ENCODE results near the gene WDR48.

WDR48 gene

GRCh38 chr3:39105687-39106063 is 53.9 kb downstream of the WDR48 start:
- TF ChIP-seq, protein P1, sequence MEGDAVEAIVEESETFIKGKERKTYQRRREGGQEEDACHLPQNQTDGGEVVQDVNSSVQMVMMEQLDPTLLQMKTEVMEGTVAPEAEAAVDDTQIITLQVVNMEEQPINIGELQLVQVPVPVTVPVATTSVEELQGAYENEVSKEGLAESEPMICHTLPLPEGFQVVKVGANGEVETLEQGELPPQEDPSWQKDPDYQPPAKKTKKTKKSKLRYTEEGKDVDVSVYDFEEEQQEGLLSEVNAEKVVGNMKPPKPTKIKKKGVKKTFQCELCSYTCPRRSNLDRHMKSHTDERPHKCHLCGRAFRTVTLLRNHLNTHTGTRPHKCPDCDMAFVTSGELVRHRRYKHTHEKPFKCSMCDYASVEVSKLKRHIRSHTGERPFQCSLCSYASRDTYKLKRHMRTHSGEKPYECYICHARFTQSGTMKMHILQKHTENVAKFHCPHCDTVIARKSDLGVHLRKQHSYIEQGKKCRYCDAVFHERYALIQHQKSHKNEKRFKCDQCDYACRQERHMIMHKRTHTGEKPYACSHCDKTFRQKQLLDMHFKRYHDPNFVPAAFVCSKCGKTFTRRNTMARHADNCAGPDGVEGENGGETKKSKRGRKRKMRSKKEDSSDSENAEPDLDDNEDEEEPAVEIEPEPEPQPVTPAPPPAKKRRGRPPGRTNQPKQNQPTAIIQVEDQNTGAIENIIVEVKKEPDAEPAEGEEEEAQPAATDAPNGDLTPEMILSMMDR (IDR thresholded peaks at IDR 0.05) = no peak
- peak overlapping the region in 1 of 2 donors; percentile 96 for H3K27ac ChIP-seq
- no peak for DNase-seq (ENCODE audit: low spot score)
- peak overlapping the region; percentile 85 for H3K4me3 ChIP-seq

DNA sequence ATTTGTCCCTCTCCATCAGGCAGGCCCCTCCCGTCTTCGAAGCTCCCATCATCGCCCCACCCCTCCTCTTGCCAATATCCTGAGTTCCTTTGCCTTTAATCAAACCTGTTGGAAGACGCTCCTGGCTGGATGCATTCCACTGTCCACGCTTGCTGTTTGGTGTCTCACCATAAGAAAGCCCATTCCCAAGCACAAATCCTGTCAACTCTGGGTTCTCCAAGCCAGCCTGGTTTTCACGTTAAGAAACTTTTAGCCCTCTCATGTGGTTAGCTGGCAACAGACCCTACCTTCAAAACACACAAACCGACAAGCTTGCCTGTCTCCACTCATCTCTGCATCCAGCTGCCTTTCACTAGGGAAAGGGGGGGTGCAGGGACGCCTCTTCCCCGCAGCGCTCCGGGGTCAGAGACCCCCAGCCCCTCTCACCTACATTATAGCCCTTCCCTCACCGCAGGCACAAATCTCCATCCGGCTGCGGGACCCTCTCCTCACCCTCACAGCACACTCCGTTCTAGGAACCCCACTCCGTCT is 54.5 kb downstream of the WDR48 start:
- TF ChIP-seq, protein P1 (IDR thresholded peaks at IDR 0.05) = no peak
- no peak for DNase-seq (ENCODE audit: low spot score)
- H3K27ac ChIP-seq = peak overlapping the region; percentile 96 to 98
- H3K4me3 ChIP-seq = peak overlapping the region; percentile 85

DNA sequence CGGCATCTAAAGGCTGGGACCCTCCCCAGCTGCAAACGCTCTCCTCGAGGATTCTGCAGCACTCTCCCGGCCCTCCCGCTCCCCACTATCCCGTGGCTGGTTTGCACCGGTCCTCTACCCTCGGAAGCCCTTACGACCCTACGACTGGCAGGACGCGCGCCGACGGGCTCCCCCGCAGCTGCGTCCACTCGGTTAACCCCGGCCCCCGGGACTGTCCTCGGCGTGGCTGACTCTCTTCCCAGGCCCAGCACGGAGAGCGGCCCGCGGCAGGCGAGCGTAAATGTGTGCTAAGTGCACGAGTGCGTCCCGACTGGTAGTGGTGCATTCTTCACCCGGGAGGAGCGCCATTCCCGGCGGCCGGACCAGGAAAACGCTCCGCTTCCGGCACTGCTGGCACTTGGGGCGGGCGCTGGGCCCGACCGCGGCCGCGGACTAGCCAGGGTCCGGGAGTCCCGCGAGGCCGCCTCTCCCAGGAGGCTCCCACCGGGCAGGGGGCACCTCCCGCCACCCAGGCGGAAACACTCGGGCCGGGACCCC is 55.1 kb downstream of the WDR48 start:
- DNase-seq (ENCODE audit: low spot score) = no peak
- H3K4me3 ChIP-seq = peak overlapping the region; percentile 85
- H3K27ac ChIP-seq = peak overlapping the region; percentile 96 to 98
- TF ChIP-seq, protein P1 (IDR thresholded peaks at IDR 0.05) = no peak

- peak within 1 kb of the TSS; percentile 85 for H3K4me3 ChIP-seq
- TF ChIP-seq, protein P1 (IDR thresholded peaks at IDR 0.05) = no peak
- peak within 1 kb of the TSS; percentile 96 to 98 for H3K27ac ChIP-seq
- peak; percentile 93 for DNase-seq (ENCODE audit: low spot score)
These were observed 55.8 kb downstream of the WDR48 start, which contains the start of the genes GORASP1 and TTC21A for GRCh38 chr3:39107388-39108199. Gene GORASP1, minus strand, starts transcription at chr3:39107627. Its CDS starts 86 bp downstream, at chr3:39107541. Gene TTC21A, plus strand, starts transcription at chr3:39107680. Its CDS starts 158 bp downstream, at chr3:39107838.

- peak overlapping the region; percentile 96 to 98 for H3K27ac ChIP-seq
- DNase-seq (ENCODE audit: low spot score) = no peak
- peak overlapping the region; percentile 85 for H3K4me3 ChIP-seq
- TF ChIP-seq, protein P1 (IDR thresholded peaks at IDR 0.05) = no peak
These were observed 56.4 kb downstream of the WDR48 start for GRCh38 chr3:39108200-39108710.

DNA sequence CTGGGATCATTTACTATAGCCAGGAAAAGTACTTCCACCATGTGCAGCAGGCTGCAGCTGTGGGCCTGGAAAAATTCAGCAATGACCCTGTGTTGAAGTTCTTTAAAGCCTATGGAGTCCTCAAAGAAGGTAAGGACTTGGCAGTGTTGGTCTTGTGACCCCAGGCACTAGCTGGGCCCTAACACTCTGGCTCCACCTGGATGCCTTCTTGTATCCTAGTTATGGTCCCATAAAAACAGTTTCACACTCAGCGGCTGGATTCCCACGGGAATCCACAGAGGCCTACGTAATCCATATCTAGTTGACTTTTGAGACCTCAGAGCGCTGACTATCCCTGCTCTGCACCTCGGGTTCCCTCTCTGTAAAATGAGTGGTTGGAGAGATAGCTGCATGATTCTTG is 57.3 kb downstream of the WDR48 start:
- no peak overlapping the region for H3K27ac ChIP-seq
- DNase-seq (ENCODE audit: low spot score) = no peak

More for the DNA sequence above, 57.3 kb downstream of the WDR48 start:
- TF ChIP-seq, protein P1 (IDR thresholded peaks at IDR 0.05) = no peak
- no peak overlapping the region for H3K4me3 ChIP-seq
